Tibial nerve (tissue), 4 donors: Measurements from ENCODE around the gene LMX1B. TPM values are rescaled to one million over a fixed set of nuclear protein-coding genes. Genes with fewer than 3 reads are reported as not detected.

Experiments
- DNase-seq, 2 donors: peaks; one replicate each; pipeline ENCODE4 v3.0.0-alpha.2; 2019; ENCODE audit warnings: low spot score in 2 of 2
- H3K27ac ChIP-seq, 4 donors: fragments of 200-600 bp; sonication (generic) in 3 of 4; one replicate each; pipeline ENCODE4 v1.5.1; 2017 to 2019; ENCODE audit warnings: mild to moderate bottlenecking in 1 of 4
- H3K27me3 ChIP-seq, 2 donors: fragments of 200-600 bp; sonication (generic) in 1 of 2; one replicate each; pipeline versions ENCODE4 v1.5.1 to v1.6.0; 2017 to 2019
- H3K36me3 ChIP-seq, 3 donors: fragments of 200-600 bp; sonication (generic); one replicate each; pipeline ENCODE4 v1.5.1; 2018 to 2019
- H3K4me1 ChIP-seq, 4 donors: fragments of 200-600 bp; sonication (generic) in 3 of 4; one replicate each; pipeline ENCODE4 v1.5.1; 2017 to 2019
- H3K4me3 ChIP-seq, 4 donors: fragments of 200-600 bp; sonication (generic) in 3 of 4; one replicate each; pipeline ENCODE4 v1.5.1; 2017 to 2019; ENCODE audit warnings: mild to moderate bottlenecking in 1 of 4, moderate library complexity in 1 of 4
- H3K9me3 ChIP-seq, 4 donors: fragments of 200-600 bp; sonication (generic) in 3 of 4; one replicate each; pipeline ENCODE4 v1.5.1; 2017 to 2019
- EP300 ChIP-seq, 2 donors: sonication (generic); formaldehyde crosslinking; IDR thresholded peaks; one replicate each; pipeline ENCODE4 v1.6.1; 2017; ENCODE audit warnings: antibody characterized with exemption in 2 of 2, mild to moderate bottlenecking in 1 of 2
- POLR2A ChIP-seq, 2 donors: fragments of 450-650 bp; IDR thresholded peaks; one replicate each; pipeline ENCODE4 v1.6.1; 2017; ENCODE audit warnings: antibody characterized with exemption in 2 of 2, mild to moderate bottlenecking in 2 of 2, moderate library complexity in 2 of 2
- WGBS, 2 donors: methylation state at CpG; one replicate each; pipeline ENCODE4 v1.1.5; 2018; 5-methylcytosine and 5-hydroxymethylcytosine counted together
- total RNA-seq, 4 donors: library from RNA; depleted of rRNA; stranded (reverse); fragments of >200 nt; gene quantifications; one replicate each; pipeline ENCODE4 v1.1.0, GENCODE V29; 2016
- TF ChIP-seq, protein P1 (sequence below), 5 experiments: fragments of 200-600 bp in 3 of 5; fragments of 450-650 bp in 2 of 5; sonication (generic) in 3 of 5; IDR thresholded peaks; one replicate each; pipeline ENCODE4 v1.5.1; 2016 to 2019; ENCODE audit warnings: antibody characterized with exemption in 5 of 5, mild to moderate bottlenecking in 3 of 5, moderate library complexity in 2 of 5

The LMX1B gene
- total RNA-seq, 4 donors from 2014 or later = 0.60 to 1.5 (median 0.78) TPM; not detected in 1

- Histone ChIP-seq H3K27me3 (peaks cover 0 to 26% of the 10 kb centered on the region in 2 donors), H3K4me1 (peaks cover 0 to 6% (median 0%) of the 10 kb centered on the region in 4 donors), H3K9me3 (no peaks in the 10 kb centered on the region), H3K4me3 (no peak overlapping the region), H3K36me3 (no peaks in the 10 kb centered on the region), H3K27ac (no peak overlapping the region)
- 82 to 92% methylated on average over 19 to 20 of the region's 20 CpGs for WGBS, 2 donors
- DNase-seq = no peak
- TF ChIP-seq POLR2A (IDR thresholded peaks at IDR 0.05) (no peak), EP300 (IDR thresholded peaks at IDR 0.05) (no peak)
- TF ChIP-seq, protein P1, sequence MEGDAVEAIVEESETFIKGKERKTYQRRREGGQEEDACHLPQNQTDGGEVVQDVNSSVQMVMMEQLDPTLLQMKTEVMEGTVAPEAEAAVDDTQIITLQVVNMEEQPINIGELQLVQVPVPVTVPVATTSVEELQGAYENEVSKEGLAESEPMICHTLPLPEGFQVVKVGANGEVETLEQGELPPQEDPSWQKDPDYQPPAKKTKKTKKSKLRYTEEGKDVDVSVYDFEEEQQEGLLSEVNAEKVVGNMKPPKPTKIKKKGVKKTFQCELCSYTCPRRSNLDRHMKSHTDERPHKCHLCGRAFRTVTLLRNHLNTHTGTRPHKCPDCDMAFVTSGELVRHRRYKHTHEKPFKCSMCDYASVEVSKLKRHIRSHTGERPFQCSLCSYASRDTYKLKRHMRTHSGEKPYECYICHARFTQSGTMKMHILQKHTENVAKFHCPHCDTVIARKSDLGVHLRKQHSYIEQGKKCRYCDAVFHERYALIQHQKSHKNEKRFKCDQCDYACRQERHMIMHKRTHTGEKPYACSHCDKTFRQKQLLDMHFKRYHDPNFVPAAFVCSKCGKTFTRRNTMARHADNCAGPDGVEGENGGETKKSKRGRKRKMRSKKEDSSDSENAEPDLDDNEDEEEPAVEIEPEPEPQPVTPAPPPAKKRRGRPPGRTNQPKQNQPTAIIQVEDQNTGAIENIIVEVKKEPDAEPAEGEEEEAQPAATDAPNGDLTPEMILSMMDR (IDR thresholded peaks at IDR 0.05) = no peak
Observed at GRCh38 chr9:126693428-126693944, 79.8 kb downstream of the LMX1B start.

GRCh38 chr9:126694206-126695081 lies 80.7 kb downstream of the LMX1B start:
- DNase-seq = no peak
- Histone ChIP-seq H3K9me3 (no peaks in the 10 kb centered on the region), H3K27ac (no peak overlapping the region), H3K4me3 (no peak overlapping the region), H3K36me3 (no peaks in the 10 kb centered on the region), H3K4me1 (peaks cover 0 to 3% (median 0%) of the 10 kb centered on the region in 4 donors), H3K27me3 (peaks cover 0 to 16% of the 10 kb centered on the region in 2 donors)
- no peak for TF ChIP-seq EP300 (IDR thresholded peaks at IDR 0.05)
- TF ChIP-seq, protein P1 (IDR thresholded peaks at IDR 0.05) = no peak
- no peak for TF ChIP-seq POLR2A (IDR thresholded peaks at IDR 0.05)
- WGBS, 2 donors = 62 to 65% methylated on average over 7 to 11 of the region's 11 CpGs

DNA sequence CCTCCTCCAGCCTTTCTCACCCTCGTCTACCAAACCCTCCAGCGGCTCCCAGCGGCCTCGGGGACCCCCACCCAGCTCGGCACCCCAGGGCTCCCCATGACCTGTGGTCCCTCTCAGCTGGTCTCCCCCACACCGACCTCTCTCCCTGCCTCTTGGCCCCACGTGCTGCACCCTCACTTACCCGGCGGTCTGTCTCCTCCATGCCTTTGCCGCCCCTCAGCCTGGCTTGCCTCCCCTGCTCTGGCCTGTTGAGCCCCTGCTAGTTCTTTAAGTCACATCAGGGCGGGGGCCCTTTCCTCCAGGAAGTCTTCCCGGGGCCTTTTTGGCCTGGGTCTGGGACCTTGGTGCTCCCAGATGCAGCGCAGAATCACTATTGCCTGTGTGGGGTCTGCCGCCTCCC lies 81.5 kb downstream of the LMX1B start:
- WGBS, 2 donors = 73 to 80% methylated on average over 14 of the region's 14 CpGs
- Histone ChIP-seq H3K4me1 (no peaks in the 10 kb centered on the region), H3K9me3 (no peaks in the 10 kb centered on the region)

DNA sequence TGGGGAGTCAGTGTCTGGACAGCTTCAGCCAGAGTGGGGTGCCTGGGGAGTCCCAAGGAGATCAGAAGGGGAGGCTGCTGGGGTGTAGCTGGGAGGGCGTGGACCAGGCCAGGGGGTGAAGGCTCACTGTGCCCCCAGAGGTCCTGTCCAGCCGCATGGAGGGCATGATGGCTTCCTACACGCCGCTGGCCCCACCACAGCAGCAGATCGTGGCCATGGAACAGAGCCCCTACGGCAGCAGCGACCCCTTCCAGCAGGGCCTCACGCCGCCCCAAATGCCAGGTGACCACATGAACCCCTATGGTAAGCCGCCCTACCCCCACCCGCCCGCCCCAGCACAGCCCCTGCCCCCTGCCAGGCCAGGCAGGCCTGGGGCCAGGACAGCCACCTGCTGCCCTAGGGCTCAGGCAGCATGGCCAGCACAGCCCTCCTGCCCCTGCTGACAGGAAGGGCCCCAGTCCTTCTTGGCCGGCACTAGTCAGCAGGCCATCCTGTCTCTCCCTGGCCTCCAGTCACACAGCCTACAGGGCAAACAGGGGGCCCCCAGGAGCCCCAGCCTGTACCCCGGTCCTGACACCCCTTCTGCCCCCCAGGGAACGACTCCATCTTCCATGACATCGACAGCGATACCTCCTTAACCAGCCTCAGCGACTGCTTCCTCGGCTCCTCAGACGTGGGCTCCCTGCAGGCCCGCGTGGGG lies 82.1 kb downstream of the LMX1B start:
- H3K27ac ChIP-seq = no peak overlapping the region
- H3K9me3 ChIP-seq = no peaks in the 10 kb centered on the region
- peaks cover 0 to 11% of the 10 kb centered on the region in 2 donors for H3K27me3 ChIP-seq
- no peak overlapping the region for H3K4me3 ChIP-seq
- no peak for TF ChIP-seq POLR2A (IDR thresholded peaks at IDR 0.05)
- TF ChIP-seq EP300 (IDR thresholded peaks at IDR 0.05) = no peak
- TF ChIP-seq, protein P1 (IDR thresholded peaks at IDR 0.05) = no peak
- no peaks in the 10 kb centered on the region for H3K36me3 ChIP-seq
- H3K4me1 ChIP-seq = no peaks in the 10 kb centered on the region
- 79 to 82% methylated on average over 13 to 22 of the region's 22 CpGs for WGBS, 2 donors
- no peak for DNase-seq

More for the DNA sequence above, 81.5 kb downstream of the LMX1B start:
- H3K4me3 ChIP-seq = no peak overlapping the region
- no peaks in the 10 kb centered on the region for H3K36me3 ChIP-seq
- DNase-seq = no peak
- TF ChIP-seq, protein P1 (IDR thresholded peaks at IDR 0.05) = no peak
- TF ChIP-seq POLR2A (IDR thresholded peaks at IDR 0.05) (no peak), EP300 (IDR thresholded peaks at IDR 0.05) (no peak)
- H3K27ac ChIP-seq = no peak overlapping the region
- peaks cover 0 to 11% of the 10 kb centered on the region in 2 donors for H3K27me3 ChIP-seq
